ENCODE data around the gene MAP4K2.

GRCh38 chr11:64849598-64850356 lies 46.8 kb upstream of the MAP4K2 start:
- TF ChIP-seq CTCF (conservative IDR thresholded peaks at IDR 0.05; ENCODE audit: low read depth, low read length) (peak; percentile 33; the same call in 1 of the 2 replicates), MAZ (IDR thresholded peaks at IDR 0.05; ENCODE audit: borderline replicate concordance, low read depth, low read length) (no peak), MXI1 (IDR thresholded peaks at IDR 0.05; ENCODE audit: borderline replicate concordance, low read depth, low read length) (no peak), POLR2A (IDR thresholded peaks at IDR 0.05; ENCODE audit: low read depth, low read length) (no peak), CEBPB (IDR thresholded peaks at IDR 0.05; ENCODE audit: low read depth, low read length) (no peak), RAD21 (IDR thresholded peaks at IDR 0.05; ENCODE audit: low read length) (peak; percentile 26; the same call in 1 of the 2 replicates), USF2 (IDR thresholded peaks at IDR 0.05; ENCODE audit: low read depth, low read length) (no peak), RFX5 (IDR thresholded peaks at IDR 0.05; ENCODE audit: low read depth, low read length) (no peak)

Measured in IMR-90 (cell line).